ENCODE data around the gene AQP6. TPM values are rescaled to one million over a fixed set of nuclear protein-coding genes. Genes with fewer than 3 reads are reported as not detected.

The AQP6 gene
- polyA plus RNA-seq, 10 donors, result 0.08 to 0.24 (median 0.16) TPM; not detected in 1

DNA sequence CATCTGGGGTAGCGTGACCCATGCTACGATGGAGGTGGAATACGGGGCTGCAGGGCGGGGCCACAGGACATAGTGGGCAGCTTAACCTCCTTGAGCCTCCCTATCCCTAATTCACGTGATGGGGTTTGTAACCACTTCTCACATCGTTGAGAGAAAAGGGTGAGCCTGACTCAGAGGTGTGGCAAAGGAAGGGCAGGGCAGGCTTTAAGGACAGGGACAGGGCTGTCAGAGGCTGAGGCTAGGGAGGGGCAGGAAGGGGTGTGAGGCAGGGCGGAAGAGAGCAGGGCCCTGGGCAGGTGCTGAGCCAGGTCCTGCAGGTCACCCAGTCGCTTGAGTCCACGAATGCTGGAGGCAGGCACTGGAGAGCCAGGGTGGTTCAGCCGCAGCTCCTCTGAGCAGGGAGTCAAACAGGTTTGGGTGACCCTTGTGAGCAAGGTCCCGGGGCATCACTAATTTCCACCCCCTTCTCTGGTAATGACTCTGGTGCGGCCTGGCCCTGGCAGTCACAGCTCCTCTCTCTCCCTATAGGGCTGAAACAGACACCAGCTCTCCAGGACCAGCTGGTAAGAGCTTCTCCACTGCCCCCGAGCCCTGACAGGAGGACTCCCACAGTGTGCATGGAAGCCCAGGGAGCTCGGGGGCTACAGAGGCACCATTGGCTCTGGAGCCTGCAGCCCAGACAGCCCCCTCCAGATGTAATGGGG lies 29.7 kb upstream of the AQP6 start:
- DNase-seq, result no peak

DNA sequence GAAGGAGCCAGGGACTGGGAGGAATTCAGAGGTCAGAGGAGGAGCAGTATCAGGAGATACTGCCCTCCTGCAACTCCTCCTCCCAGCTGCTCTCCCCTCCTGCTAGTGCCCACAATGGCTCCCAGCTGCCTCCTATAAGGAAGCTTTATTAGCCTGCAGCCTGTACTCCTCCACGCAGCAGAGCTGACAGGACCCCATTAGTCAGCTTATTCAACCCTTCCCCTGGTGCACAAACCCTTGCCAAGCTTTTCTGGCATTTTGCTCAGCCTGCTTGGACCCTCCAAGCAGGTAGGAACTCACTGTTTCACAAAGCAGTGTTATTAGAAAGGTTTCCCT lies 29.2 kb upstream of the AQP6 start:
- DNase-seq, result no peak

DNA sequence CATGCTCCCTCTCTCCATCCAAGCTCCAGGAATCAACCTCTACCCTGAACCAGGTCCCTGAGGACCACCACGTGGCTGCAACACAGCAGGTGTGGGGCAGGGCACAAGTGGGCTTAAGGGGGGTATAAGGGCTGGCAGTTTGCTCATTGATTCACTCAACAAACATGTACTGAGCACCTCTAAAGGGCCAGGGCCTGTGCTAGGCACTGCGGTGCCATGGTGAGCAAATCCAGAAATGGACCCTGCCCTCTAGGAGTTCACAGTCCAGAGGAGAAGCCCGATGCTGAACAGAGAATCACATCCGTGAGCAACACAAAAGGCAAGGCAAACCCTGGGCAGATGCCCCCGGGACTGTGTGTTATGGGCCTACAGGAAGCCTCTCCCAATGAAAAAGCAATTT lies 28.7 kb upstream of the AQP6 start:
- DNase-seq, result no peak

DNA sequence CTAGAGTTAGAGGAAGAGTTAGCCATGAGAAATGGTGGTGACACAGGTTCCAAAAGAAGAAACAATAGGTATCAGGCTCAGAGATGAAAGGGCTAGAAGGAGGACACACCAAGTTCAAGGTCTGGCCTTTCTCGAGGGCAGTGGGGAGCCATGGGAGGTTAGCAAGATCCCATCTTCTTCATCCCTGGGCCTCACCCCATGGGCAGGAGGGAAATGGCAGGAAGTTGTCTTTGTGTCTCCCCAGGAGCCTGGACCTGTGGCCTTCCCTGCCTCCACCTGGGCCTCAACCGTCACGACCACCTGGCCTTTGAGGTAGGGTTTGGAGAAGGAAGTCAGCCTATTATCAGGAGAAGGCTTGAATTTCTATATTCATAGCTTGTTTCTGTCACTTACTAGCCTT lies 28.0 kb upstream of the AQP6 start:
- DNase-seq, result no peak

DNA sequence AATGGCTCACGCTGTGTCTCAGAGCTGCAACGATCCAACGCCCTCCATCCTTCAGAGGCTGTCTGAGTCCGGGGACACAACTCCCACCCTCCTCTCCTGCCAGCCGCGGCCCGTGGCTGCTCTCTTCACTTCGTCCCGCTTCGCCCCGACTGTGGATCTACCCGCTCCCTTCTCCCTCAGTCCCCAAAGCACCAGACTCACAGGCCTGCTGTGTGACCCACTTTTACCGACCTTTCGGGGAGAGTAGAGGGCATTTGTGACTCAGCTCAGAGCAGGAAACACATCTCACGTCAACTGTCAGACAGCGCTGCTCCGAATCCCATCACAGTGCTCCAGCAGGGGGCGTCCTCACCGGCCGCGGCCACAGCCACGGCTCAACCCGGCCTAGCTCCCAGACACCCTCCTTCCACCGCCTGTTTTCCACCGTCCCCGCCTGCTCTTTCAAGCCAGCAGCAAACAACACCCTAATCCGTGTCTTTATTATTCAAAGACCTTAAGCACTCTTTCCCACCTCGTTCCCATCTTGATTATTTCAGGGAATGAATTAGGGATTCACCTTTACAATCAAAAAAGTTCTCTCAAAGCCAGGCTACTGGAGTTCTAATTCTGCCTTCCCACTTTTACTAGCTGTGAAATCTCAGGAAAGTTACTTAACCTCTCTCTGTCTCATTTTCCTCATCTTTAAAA lies 27.2 kb upstream of the AQP6 start:
- DNase-seq, result peak; percentile 59 to 90 (median 84)

DNA sequence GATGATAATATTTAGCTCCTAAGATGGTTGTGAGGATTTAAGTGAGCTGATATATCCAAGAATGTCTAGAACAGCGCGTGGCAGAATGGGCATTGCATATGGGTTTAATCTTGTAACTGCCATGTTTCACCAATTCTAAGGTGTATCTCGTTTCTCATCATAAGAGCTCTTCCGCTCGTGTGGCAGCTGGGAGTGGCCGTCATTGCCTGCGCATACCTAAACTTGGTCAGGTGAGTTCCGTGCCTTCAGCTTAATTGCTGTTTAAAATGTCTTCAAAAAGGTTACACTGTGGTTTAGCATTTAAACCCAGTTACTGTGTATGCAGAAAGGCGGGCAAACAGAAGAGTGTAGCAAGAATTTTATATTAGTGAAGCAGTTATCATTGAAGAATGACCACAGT lies 26.7 kb upstream of the AQP6 start:
- DNase-seq, result no peak

DNA sequence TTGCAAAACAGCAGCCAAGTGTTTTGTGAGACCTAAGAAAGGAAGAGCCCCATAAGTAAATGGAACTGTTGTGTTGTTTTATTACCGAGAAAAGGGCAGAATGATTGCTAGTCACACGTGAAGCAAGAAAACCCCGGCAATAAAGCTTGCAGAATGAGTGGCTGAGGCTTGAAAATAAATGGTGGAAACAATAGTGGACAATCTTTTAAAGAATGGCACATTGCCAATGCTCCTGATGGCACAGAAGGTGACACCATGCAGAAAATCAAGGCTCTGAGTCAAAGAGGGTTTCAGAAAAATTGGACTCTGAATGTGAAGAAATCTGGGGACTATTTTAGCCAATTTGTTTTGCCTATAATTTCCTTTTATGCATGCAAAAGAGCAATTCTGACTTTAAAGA lies 26.2 kb upstream of the AQP6 start:
- no peak for DNase-seq

DNA sequence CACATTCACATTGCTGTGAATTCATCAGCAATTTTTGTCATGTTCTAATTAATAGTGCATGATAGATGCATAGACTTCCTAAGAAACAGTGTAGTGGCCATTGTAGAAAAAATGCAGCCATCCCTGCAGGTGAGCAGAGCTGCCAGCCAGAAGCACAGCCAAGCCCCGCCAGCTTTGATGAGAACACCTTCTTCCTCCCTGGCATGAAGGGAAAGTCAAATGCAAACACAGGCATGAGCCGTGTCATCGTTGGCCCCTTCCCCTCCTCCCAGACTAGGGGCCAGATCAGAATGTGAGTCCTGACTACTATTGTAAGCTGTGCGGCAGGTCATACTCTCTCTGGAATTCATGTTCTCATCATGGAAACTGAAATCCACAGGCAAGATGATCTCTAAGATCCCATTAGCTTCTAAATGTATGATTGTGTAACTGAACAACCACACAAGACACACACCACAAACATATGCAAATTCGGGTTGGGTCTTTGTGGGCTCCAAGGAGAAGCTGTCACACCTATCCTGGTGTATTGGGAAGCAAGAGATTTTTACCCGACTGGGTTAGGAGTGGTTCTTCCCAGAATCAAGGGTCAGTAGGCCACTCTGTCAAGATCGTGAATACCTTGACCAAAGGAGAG lies 25.0 kb upstream of the AQP6 start:
- DNase-seq, result no peak

DNA sequence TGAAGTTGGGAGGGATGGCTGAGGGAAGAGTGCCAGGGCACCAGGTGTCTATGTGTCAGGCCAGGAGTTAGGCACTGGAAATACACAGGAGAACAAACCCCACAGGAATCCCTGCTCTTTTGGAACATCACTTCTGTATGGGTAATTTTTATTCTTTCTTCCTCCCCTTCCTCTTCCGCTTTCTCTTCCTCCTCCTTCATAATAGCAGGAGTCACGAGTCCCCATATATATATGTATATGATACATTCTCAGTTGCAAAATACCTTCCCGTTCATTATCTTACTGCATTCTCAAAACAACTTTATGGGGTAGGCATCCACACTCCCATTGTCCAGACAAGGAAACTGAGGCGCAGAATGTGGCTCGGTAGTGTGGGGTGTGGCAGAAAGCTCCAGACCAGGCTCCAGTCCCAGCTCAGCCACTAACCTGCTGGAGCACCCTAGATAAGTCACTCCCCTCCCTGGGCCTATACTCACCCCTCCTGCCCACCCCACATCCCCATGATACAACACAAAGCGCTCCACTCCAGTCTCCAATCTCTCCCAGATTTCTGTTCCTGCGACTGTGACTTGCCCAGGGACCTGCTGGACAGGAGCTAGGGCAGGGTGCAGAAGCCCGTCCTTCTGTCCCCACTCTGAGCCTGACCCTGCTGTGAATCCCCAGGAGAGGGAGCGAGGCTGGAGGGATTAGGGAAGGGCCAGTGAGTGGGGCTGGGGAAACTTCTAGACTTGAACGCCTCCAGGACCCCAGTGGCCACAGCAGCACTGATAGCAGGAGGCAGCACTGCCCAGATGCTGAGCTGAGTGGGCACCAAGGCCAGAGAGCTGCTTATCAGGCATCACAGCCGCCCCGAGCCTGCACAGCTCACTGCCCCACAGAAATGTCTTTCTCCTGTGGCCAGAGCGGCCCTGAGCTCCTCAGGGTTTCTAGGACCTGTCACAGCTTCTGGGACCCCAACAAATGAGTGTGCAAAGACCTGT lies 23.6 kb upstream of the AQP6 start:
- no peak for DNase-seq

DNA sequence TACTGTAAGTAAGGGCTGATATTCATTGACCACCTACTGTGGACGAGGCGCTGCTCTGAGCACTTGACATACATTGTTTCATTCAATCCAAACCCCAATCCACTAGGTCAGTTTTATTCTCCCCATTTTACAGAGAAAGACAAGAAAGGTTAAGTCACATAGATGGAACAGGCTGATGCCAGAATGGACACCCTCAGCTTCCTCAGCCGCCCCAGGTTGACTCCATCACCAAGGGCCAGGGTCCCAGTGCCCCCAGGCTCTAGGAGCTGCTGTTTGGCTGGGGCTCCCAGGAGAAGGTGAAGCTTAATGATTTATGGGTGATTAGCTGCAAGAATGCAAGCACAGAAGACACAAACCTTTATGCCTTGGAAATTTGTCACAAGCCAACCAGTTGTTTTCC lies 22.9 kb upstream of the AQP6 start:
- DNase-seq, result no peak

DNA sequence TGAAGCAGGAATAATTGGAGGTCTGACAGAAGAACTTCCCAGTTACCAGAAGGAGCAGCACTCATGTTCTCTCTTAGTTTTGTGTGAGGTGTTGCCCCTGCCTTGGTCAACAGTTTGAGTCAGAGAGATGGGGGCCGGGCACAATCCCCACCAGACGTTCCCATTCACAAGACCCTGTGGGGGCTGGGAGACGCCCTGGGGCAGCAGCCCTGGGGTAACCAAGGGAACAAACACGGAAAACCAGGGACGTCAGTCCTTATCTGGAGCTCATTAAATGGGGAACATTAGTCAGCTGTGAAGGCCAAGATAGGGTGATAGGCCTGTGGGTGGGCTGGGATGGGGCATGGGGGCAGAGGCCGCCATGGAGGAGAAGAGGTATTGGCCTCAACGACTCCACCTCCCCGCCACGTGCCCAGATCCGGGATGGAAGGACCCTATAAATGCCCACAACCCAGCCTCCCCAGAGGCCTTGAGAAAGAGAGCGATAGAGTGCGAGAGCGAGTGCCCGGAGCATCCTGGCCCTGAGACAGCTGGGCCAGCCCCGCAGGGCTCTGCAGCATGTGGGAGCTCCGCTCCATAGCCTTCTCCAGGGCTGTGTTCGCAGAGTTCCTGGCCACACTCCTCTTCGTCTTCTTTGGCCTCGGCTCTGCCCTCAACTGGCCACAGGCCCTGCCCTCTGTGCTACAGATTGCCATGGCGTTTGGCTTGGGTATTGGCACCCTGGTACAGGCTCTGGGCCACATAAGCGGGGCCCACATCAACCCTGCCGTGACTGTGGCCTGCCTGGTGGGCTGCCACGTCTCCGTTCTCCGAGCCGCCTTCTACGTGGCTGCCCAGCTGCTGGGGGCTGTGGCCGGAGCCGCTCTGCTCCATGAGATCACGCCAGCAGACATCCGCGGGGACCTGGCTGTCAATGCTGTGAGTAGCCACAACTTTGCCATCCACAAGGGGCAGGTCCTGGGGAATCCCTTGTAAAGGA lies 22.2 kb upstream of the AQP6 start, which contains the start of gene AQP2:
Gene AQP2, plus strand, starts transcription at position 465 of the 979 bp plus-strand sequence. Its CDS starts 94 bp downstream, at position 559.
- no peak for DNase-seq

DNA sequence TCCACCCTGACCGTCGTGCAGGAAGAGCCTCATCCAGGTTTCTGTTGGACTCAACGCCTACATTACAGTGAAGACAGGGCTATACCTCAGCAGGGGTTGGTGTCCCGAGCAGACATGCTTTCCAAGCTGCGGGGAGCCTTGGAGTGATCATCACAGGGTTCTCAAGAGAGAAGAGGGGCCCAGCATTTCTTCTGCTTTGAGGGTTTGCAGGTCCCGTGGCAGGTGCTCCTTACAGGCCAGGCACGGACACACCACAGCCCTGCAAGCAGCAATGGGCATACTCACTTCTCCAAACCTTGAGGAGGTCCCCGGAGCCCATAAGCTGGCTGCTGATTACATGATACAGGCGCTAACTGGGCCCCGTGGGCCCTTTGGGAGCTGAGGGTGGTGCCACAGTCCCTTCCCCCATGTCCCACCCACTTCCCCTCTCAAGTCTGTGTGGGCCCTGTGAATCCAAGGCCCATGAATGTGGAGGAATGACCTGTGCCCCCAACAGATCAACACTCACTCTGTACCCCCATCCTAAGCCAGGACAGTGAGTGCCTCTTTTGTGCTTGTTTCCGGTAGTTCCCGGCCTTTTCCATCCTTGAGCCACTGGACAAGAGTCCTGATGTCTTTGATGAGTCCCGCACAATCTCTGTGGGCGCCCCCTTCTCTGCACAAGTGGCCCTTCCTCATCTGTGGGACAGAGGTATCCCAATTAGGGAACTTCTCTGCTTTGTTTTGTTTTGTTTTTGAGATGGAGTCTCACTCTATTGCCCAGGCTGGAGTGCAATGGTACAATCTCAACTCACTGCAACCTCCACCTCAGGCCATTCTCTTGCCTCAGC lies 21.1 kb upstream of the AQP6 start:
- no peak for DNase-seq

DNA sequence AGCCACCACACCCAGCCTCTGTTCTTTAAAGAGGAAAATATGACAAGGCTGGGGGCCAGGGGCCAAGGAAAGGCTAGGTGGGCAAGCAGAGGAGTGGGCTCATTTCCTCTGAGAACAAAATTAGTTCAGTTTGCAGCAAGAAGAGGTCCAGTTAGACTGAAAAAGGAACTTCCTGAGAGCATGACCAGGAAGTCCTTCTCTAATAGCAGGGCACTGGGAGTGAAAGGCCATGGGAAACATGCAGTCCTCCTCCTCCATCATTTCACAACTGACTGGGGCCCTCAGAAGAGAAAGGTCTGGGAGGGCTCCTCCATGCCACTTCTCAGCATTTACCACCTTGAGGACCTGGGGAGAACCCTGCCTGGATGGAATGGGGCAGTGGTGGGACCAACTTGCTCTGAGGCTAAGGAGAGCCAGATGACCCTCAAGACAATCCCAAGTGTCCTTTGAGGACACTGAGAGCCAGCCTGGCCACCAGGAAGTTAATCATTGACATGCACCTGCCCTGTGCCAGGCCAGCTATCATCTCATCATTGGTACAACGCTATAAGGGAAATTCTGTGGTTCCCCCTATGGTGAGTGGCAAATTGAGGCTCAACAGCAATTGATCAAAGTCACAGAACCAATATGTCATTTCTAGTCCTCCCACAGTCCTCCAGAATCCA lies 20.2 kb upstream of the AQP6 start:
- DNase-seq, result no peak

DNA sequence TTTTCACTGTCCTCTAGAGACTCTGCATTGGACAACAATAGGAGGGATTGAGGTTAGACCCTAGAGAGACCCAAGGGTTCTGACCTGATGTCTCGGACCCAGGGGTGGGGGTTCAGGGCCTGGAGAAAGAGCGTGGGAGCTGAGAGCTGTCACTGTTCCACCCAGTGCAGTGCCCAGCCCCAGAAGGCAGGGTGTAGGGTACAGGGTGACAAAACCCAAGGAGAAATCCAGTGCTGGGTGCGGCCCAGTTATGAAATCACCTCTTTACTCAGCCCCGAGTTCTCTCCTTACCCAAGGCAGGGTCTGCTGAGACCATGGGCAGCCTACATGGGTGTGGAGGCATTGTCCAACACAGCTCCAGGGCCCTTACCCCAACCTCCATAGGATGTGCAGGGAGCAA lies 19.6 kb upstream of the AQP6 start:
- DNase-seq, result no peak

DNA sequence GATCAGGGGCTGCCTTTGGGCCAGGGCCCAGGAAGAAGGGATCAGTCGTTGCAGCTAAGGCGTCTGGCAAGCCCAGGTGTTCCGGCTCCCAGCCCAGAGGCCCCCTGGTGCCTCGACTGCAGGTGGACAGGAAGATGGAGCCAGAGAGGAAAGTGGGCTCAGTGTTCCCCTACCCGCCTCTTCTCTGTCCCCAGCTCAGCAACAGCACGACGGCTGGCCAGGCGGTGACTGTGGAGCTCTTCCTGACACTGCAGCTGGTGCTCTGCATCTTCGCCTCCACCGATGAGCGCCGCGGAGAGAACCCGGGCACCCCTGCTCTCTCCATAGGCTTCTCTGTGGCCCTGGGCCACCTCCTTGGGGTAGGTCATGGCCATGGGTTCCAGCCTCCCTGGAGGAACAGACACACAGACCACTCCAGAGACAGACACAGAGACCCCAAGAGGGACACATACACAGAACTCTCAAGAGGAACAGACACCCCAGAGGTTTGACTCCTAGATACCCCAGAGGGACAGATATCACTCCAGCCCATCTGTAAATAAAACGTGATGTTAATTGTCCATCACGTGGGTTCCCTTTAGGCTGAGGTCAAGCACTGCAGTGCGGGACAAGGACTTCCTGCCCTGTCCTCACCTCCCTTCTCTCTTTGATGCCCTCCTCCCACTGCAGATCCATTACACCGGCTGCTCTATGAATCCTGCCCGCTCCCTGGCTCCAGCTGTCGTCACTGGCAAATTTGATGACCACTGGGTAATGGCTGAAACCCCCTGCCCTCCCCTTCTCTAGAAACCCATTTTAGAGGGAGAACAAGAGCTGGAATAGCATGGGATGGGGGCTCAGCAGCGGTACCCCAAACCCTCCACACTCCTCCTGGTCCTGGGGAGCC lies 18.5 kb upstream of the AQP6 start:
- DNase-seq, result no peak

DNA sequence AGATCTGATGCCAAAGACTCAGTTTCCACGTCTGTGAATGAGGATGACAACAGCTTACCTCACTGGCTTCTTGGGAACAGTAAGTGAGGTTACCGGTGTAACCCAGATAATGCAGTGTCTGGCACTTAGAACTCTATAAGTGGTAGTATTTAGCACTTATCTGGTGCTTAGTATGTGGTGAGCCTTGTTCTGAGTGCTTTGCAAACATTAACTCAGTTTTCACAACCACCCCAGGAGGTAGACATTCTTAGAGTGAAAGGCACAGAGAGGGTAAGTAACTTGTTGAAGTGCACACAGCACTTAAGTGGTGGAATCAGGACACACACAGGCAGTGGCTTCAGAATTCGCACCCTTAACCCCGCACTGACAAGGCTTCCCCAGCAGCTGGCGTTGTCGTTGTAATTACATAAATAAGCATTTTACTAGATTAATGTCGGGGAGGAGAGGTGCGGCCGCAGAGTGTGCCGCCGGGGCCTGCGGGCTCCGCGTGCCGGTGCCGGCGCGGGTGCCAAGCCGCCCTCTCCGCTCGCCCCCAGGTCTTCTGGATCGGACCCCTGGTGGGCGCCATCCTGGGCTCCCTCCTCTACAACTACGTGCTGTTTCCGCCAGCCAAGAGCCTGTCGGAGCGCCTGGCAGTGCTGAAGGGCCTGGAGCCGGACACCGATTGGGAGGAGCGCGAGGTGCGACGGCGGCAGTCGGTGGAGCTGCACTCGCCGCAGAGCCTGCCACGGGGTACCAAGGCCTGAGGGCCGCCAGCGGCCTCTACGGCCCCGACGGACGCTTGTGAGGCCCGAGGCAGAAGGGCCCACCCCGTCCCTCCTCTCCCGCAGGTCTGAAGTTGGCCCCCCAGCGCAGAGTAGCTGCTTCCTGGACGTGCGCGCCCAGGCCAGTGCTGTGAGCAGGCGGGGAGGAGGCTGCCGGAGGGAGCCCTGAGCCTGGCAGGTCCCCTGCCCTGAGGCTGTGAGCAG lies 17.6 kb upstream of the AQP6 start:
- DNase-seq, result no peak
